HG03025 (cell line): ENCODE results near the gene APOM.

Experiments used
- ATAC-seq: cut with Tn5 transposase; IDR thresholded peaks from one replicate; pipeline ENCODE4 v1.9.1; 2021; ENCODE audit warnings: mild to moderate bottlenecking, moderate library complexity; ENCODE audit not compliant: unreplicated experiment, low FRiP score

APOM gene

GRCh38 chr6:31676322-31676903 is 20.7 kb downstream of the APOM start:
- no peak for ATAC-seq

GRCh38 chr6:31676904-31677303 is 21.2 kb downstream of the APOM start:
- ATAC-seq: no peak

- no peak for ATAC-seq
Observed at GRCh38 chr6:31677955-31678354, 22.3 kb downstream of the APOM start.

- ATAC-seq: no peak
Observed at GRCh38 chr6:31680226-31681134, 24.8 kb downstream of the APOM start, which contains the start of gene LY6G5C. TSS of gene LY6G5C (minus strand) at chr6:31681067. CDS start at chr6:31680373, 694 bp downstream.

- no peak for ATAC-seq
Observed at GRCh38 chr6:31681135-31681671, 25.5 kb downstream of the APOM start.

GRCh38 chr6:31683591-31683990 is 27.9 kb downstream of the APOM start:
- no peak for ATAC-seq

DNA sequence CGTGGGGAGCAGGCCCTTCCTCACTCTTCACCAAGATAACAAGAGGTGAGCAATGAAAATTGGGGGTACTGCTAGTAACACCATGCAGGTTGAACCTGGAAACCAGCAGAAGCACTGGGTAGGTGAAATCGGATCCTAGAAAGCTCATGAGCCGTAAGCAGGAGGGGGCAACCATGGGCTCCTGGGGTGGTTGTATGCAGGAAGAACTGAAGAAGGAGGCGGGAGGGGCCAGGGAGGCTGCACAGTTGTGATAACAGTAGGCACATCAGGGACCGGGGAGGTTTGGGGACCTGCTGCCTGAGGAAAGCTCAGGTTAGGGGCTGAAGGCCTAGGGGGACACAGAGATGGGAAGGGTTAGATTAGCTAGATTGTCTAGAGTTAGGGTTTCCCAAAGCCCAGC is 30.8 kb downstream of the APOM start:
- no peak for ATAC-seq

DNA sequence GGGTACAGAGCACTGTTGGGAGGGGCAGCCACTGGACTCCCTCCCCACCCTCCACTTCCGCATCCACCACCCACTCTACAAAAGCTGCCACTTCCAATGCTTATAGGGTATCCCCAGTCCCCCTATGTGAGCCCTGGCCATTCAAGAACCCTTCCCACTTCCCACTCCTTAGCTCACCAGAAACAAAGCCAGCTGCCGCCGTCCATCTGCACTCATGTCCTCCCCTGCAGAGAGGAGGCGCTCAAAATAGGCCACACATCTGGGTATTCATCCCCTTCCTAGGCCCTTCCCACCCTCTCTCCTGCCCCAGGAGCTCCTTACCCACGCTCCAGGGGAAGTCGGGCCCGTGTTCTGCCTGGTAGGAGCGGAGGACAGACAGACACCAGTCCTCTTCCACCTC is 31.6 kb downstream of the APOM start:
- no peak for ATAC-seq

DNA sequence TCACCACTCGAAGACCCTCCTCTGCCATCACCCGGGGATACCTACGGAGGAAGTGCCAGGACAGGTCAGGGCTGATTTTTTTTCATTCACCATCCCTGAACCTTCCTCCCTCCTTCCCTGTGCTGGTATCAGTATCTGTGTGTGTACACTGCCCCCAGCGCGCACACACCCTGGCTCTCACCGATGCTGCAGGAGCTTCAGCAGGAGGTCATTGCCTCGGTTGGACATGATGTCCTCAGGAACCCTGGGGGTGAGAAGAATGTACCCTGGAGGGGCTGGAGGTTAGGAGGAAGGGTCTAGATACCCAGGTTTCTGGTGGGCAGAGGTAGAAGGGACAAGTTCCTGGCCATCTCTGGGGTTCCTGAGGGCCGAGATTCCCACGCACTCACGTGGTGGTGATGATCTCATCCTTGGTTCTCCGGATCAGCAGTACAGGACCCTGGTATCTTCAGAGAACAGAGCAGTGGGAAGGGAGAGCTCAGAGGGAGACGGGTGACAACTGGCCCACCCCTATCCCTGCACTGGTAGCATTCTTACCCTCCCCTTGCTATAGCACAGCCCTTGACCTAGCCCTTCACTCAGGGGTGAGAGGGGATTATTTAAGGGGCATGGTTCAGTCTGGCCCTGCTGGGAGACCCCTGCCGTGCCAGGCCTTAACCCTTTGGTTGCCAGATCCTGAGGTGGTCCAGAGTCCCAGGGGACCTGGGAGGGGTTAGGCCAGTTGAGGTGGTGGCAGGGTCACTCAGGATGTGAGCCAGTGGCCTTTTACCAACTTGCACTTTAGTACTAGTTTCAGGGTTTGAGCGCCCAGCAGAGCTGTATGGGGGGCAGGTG is 32.4 kb downstream of the APOM start:
- no peak for ATAC-seq

DNA sequence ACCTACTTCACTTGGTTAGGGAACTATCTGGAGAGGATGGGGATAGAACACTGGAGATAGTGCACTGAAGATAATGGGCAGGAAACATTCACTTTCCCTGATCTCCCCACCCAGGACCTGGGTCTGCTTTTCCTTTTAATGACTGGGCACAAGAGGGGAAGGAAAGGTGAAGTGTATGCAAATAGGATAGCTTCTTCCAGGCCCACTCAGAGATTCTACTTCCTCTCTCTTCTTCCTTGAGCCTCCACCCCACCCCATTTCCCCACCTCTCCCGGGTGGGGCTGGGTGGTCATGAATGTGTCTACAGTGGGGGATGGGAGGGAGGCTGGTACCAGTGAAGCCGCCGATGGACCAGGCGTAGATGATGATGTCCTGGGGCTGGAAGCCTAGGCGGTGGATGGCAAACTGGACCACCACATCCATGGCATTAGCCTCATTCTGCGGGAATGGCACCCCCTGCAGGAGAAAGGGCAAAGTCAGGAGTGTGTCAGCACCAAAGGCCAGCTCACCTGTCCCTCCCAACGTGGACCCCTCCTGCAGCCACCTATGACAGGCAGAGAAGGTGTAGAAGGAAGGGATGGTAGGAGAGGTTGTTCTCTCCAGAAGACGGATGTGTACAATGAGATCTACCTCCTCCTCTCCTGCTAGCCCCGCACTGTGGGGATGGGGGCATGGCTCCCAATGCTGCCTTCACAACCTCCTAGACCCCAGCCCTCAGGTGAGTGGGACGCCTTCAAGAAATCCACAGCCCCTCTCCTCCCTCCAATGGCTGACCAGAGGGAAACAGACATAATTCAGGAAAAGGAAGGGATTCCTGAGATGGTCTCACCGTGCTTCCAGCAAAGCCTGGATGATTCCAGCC is 33.8 kb downstream of the APOM start:
- ATAC-seq: no peak

- ATAC-seq: no peak
Observed at GRCh38 chr6:31690231-31691077, 34.8 kb downstream of the APOM start.

DNA sequence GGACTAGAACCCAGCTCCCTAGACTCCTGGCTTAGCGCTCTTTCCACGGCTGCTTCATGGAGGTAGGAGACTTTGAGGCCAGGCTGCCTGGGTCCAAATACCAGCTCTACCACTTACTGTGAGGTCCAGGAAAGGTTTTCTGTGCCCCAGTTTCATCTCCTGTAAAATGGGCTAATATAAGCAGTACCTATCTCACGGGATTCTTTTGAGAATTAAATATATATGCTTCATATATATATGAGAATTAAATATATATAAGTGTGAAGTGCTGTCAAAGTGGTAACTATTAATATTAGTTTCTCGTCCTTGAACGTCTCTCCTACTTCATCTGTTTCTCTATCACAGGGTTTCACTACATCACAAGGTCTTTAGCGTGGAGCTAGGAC is 35.4 kb downstream of the APOM start:
- no peak for ATAC-seq

DNA sequence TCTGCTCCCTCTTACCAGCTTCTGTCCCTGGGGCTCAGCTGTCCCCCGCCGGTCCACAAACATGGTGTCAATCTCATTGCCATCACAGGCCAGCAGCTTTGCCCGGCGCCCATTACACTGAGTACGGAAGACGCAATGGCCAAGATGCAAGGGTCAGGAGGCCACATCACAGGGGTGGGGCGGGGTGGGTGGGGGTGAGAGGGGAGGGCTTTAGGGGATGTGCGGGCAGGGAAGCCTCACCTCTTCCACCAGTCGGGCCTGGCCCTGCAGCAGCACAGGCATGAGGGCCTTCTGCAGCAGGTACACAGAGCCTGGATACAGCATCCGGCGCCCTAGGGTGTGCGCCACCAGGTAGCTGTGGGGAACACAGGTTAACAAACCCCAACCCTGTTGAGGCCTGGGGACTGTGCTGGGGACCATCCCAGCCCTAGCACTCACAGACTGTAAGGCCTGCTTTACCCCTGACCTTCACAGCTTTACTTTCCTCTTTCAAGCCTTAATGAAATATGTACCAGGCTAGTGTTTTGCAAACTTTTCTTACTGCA is 35.9 kb downstream of the APOM start:
- no peak for ATAC-seq

DNA sequence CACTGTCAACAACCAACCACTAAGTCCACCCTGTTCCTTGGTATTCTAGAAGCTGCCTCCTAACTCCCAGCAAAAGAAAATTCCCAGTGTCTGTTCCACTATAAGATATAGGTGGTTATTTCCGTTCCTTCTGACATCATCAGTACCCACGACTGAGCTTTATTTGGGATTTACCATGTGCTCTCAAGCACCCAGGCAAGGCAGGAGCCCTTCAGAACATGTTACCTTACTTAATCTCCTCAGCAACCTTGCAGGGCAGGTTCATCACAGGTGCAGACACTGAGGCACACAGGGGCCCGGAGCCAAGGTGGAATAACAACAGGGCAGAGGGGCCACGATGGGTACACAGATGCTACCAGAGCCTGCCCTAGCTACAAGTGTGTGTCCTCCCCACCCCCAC is 36.7 kb downstream of the APOM start:
- no peak for ATAC-seq

DNA sequence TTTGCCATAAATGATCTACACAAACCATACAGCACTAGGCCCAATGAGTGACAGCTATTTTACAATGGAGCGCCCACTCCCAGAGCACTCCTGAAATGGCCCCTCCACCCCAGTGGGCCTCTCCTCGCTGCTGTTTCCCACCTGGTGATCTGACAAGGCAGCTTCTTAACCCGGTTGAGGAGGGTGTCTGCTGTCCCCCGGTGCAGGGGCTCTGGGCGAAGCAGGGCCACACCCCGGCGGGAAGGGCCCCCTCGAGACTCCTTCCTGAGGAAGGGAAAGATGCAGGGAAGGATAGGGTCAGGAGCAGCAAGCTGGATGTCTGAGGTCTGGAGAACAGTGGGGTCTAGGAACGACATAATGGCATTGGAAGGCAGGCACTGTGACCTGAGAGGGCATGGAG is 37.2 kb downstream of the APOM start:
- ATAC-seq: no peak

DNA sequence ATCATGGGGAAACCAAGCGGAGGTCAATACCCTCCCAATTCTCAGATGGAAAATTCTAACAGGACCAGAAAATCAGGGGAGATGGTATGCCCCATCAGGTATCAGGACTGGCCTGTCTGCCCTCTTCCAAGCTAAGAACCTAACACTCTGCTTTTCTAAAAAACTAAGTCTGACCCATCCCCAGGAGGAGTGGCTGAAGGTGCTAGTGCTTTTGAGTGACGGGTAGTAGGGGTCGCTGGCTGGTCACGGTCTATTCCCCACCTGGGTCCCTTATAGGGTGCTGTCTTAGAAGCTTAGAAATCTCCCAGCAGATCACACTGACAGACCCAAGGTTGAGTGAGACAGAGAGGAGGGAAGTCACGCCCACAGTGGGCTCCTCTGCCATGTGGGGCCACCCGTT is 37.8 kb downstream of the APOM start:
- no peak for ATAC-seq

- no peak for ATAC-seq
Observed at GRCh38 chr6:31697555-31697954, 41.9 kb downstream of the APOM start.

DNA sequence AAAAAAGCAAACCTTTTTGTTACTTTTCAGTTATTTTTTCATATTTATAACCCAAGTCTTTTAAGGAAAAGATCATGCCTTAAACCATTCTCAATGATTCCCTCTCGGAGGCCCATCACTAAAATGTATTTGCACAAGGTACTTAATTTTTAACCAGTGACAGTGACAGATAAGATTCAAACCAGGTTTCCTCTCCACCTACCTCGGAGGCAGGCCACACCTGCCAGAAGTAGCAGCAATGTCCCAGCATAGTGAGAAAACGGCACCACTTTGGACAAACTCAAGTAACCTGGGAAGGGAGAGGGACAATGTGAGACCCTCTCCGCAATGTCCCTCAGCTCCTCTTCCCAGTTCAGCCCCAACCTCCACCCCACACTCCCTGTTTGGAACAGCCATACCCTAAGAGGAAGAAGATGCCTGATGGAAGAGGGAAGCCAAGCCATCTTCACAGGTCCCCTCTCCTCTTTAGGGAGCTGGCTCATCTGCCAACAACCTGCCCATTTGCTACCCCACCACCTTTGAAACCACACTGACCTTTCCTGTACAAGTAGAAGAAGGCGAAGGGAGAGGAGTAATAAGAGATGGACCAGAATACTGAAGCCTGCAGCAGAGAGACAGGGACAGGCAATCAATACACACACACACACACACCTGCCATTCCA is 45.2 kb downstream of the APOM start:
- ATAC-seq: no peak
